Measurements from ENCODE around the gene OGFR.

DNA sequence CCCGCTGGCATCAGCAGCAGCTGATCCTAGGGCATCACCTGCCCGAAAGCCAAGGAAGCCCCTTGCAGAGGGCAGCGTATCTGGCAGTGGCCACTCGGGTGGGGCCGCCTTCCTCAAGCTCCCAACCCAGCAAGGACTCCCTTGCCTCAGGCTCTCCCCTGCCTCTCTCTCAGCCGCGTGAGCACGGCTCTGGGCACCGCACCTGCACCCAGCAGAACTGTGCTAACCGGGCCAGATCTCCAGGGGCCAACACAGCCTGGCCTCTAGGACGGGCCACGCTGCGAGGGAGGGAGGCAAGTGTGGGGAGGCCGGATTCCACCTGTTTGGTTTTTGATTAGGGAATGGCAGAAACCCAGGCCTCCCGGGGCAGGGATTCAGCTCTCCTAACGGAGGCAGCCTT is 20.1 kb upstream of the OGFR start:
- TF ChIP-seq CSDC2 (CRISPR knock-in tag; IDR thresholded peaks at IDR 0.05): no peak
- TF ChIP-seq, protein P1, sequence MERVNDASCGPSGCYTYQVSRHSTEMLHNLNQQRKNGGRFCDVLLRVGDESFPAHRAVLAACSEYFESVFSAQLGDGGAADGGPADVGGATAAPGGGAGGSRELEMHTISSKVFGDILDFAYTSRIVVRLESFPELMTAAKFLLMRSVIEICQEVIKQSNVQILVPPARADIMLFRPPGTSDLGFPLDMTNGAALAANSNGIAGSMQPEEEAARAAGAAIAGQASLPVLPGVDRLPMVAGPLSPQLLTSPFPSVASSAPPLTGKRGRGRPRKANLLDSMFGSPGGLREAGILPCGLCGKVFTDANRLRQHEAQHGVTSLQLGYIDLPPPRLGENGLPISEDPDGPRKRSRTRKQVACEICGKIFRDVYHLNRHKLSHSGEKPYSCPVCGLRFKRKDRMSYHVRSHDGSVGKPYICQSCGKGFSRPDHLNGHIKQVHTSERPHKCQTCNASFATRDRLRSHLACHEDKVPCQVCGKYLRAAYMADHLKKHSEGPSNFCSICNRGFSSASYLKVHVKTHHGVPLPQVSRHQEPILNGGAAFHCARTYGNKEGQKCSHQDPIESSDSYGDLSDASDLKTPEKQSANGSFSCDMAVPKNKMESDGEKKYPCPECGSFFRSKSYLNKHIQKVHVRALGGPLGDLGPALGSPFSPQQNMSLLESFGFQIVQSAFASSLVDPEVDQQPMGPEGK (CRISPR knock-in tag; IDR thresholded peaks at IDR 0.05; ENCODE audit: borderline replicate concordance): no peak
- TF ChIP-seq ZFP3 (CRISPR knock-in tag; IDR thresholded peaks at IDR 0.05): no peak
- TF ChIP-seq ISL1 (CRISPR knock-in tag; IDR thresholded peaks at IDR 0.05): no peak
- TF ChIP-seq ARNTL (CRISPR knock-in tag; IDR thresholded peaks at IDR 0.05; ENCODE audit: borderline replicate concordance, low read depth): no peak
- TF ChIP-seq POU6F1 (CRISPR knock-in tag; IDR thresholded peaks at IDR 0.05; ENCODE audit: borderline replicate concordance, low read depth): no peak
- TF ChIP-seq ZFP30 (CRISPR knock-in tag; IDR thresholded peaks at IDR 0.05): no peak
- no peak for TF ChIP-seq CREB5 (CRISPR knock-in tag; IDR thresholded peaks at IDR 0.05; ENCODE audit: low read depth)
- no peak for TF ChIP-seq ZNF565 (CRISPR knock-in tag; conservative IDR thresholded peaks at IDR 0.05; ENCODE audit: low read depth)
- no peak for TF ChIP-seq SNAI2 (CRISPR knock-in tag; IDR thresholded peaks at IDR 0.05)
- no peak for TF ChIP-seq RARB (CRISPR knock-in tag; IDR thresholded peaks at IDR 0.05)
- no peak for TF ChIP-seq ZC3H10 (CRISPR knock-in tag; IDR thresholded peaks at IDR 0.05)
- no peak for TF ChIP-seq TOX (CRISPR knock-in tag; IDR thresholded peaks at IDR 0.05; ENCODE audit: borderline replicate concordance)
- TF ChIP-seq GLIS3 (CRISPR knock-in tag; IDR thresholded peaks at IDR 0.05): no peak

Data from SK-N-SH treated with all-trans-retinoic acid at 6 μM for 48 hours (cell line).